WTC11 (cell line): ENCODE data around the gene CLDN20.

Experiments used
- ATF6 ChIP-seq: sonication (generic); formaldehyde crosslinking; IDR thresholded peaks from 2 replicates; pipeline ENCODE4 v1.8.1; 2023; ENCODE audit warnings: mild to moderate bottlenecking, missing genetic modification reagents
- CREB1 ChIP-seq: sonication (generic); formaldehyde crosslinking; IDR thresholded peaks from 2 replicates; pipeline ENCODE4 v1.8.0; 2023; ENCODE audit warnings: mild to moderate bottlenecking, missing genetic modification reagents
- CTCF ChIP-seq: fragments of 200-600 bp; IDR thresholded peaks from 2 replicates; pipeline ENCODE4 v1.8.0; 2022; ENCODE audit warnings: antibody characterized with exemption
- FOXP1 ChIP-seq: sonication (generic); formaldehyde crosslinking; IDR thresholded peaks from 2 replicates; pipeline ENCODE4 v1.8.0; 2022; ENCODE audit warnings: missing genetic modification reagents, mild to moderate bottlenecking, moderate library complexity, borderline replicate concordance
- GABPB1 ChIP-seq: sonication (generic); formaldehyde crosslinking; IDR thresholded peaks from 2 replicates; pipeline ENCODE4 v1.8.1; 2023; ENCODE audit warnings: mild to moderate bottlenecking, missing genetic modification reagents
- NR3C1 ChIP-seq: sonication (generic); formaldehyde crosslinking; conservative IDR thresholded peaks from 2 replicates; pipeline ENCODE4 v1.8.1; 2023; ENCODE audit warnings: low read depth, mild to moderate bottlenecking, missing genetic modification reagents
- SP1 ChIP-seq: sonication (generic); formaldehyde crosslinking; conservative IDR thresholded peaks from 2 replicates; pipeline ENCODE4 v1.8.1; 2022; ENCODE audit warnings: missing genetic modification reagents
- TEAD4 ChIP-seq: sonication (generic); formaldehyde crosslinking; IDR thresholded peaks from 2 replicates; pipeline ENCODE4 v1.8.0; 2022; ENCODE audit warnings: mild to moderate bottlenecking, missing genetic modification reagents
- TF ChIP-seq, protein P1 (sequence below): sonication (generic); formaldehyde crosslinking; IDR thresholded peaks from 2 replicates; pipeline ENCODE4 v1.8.1; 2022; ENCODE audit warnings: mild to moderate bottlenecking, missing genetic modification reagents, moderate library complexity, borderline replicate concordance
- TF ChIP-seq, protein P2 (sequence below): fragments of 250-450 bp; sonication (Bioruptor Pico); IDR thresholded peaks from 2 replicates; pipeline ENCODE4 v1.8.0; 2021; ENCODE audit warnings: mild to moderate bottlenecking

- TF ChIP-seq CREB1 (CRISPR knock-in tag): no peak
- no peak for TF ChIP-seq GABPB1
- TF ChIP-seq, protein P1, sequence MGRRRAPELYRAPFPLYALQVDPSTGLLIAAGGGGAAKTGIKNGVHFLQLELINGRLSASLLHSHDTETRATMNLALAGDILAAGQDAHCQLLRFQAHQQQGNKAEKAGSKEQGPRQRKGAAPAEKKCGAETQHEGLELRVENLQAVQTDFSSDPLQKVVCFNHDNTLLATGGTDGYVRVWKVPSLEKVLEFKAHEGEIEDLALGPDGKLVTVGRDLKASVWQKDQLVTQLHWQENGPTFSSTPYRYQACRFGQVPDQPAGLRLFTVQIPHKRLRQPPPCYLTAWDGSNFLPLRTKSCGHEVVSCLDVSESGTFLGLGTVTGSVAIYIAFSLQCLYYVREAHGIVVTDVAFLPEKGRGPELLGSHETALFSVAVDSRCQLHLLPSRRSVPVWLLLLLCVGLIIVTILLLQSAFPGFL: no peak
- no peak for TF ChIP-seq CTCF
- no peak for TF ChIP-seq SP1
- TF ChIP-seq ATF6 (CRISPR knock-in tag): no peak
- no peak for TF ChIP-seq NR3C1
- TF ChIP-seq FOXP1 (CRISPR knock-in tag): no peak
- no peak for TF ChIP-seq TEAD4 (CRISPR knock-in tag)
- TF ChIP-seq, protein P2, sequence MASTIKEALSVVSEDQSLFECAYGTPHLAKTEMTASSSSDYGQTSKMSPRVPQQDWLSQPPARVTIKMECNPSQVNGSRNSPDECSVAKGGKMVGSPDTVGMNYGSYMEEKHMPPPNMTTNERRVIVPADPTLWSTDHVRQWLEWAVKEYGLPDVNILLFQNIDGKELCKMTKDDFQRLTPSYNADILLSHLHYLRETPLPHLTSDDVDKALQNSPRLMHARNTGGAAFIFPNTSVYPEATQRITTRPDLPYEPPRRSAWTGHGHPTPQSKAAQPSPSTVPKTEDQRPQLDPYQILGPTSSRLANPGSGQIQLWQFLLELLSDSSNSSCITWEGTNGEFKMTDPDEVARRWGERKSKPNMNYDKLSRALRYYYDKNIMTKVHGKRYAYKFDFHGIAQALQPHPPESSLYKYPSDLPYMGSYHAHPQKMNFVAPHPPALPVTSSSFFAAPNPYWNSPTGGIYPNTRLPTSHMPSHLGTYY (CRISPR knock-in tag): no peak
Observed at GRCh38 chr6:155245193-155245592, 18.6 kb upstream of the CLDN20 start.
